SU-DHL-6 (cell line): ENCODE measurements around the gene P2RY14.

Source experiments
- CTCF ChIP-seq: fragments of 200-600 bp; sonication (generic); IDR thresholded peaks from one replicate; pipeline ENCODE4 v1.5.1; 2017; ENCODE audit warnings: antibody characterized with exemption, mild to moderate bottlenecking, low read length, moderate library complexity; ENCODE audit not compliant: insufficient read depth, poor library complexity, severe bottlenecking
- EZH2phosphoT487 ChIP-seq: fragments of 200-600 bp; sonication (generic), shearing (Covaris generic); conservative IDR thresholded peaks from 2 replicates; pipeline ENCODE4 v1.6.1; 2018; ENCODE audit warnings: mild to moderate bottlenecking, antibody characterized with exemption, low read length, moderate library complexity, mixed read lengths

DNA sequence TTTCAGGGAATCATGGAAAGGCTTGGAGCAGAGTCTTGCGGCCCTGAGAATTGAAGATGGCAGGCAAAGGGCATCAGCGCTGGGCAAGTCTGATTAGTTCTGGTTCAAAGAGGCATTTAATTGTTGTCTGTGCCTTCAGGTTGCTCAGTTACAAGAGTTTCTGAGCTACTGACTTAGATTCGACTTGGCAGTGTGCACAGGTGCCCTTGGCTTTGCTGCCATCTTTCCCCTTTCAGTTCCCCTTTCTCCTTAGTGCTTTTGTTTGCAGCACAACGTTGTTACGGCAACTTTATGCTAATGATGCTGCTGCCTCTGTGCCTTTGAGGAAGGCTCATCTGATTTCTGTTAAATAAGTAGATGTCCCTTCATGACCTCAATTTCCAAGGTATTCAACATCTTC lies 12.5 kb downstream of the P2RY14 start:
- TF ChIP-seq CTCF (no peak), EZH2phosphoT487 (no peak)
